ENCODE measurements around the gene SIL1.

GRCh38 chr5:139050432-139050831 lies 147.7 kb downstream of the SIL1 start:
- TF ChIP-seq LEF1 (IDR thresholded peaks at IDR 0.05; ENCODE audit: borderline replicate concordance) (no peak), FOXA1 (IDR thresholded peaks at IDR 0.05) (no peak), FOXK2 (IDR thresholded peaks at IDR 0.05) (no peak), ZNF384 (IDR thresholded peaks at IDR 0.05) (no peak), FOXM1 (IDR thresholded peaks at IDR 0.05; ENCODE audit: borderline replicate concordance) (no peak), ARNT (IDR thresholded peaks at IDR 0.05) (no peak), SUZ12 (IDR thresholded peaks at IDR 0.05) (no peak), NFRKB (IDR thresholded peaks at IDR 0.05) (no peak), BHLHE40 (IDR thresholded peaks at IDR 0.05; ENCODE audit: borderline replicate concordance) (no peak), HDGF (IDR thresholded peaks at IDR 0.05; ENCODE audit: borderline replicate concordance) (no peak), SP1 (IDR thresholded peaks at IDR 0.05) (no peak), ELF4 (IDR thresholded peaks at IDR 0.05) (no peak), CTBP1 (IDR thresholded peaks at IDR 0.05; ENCODE audit: borderline replicate concordance) (no peak)
- TF ChIP-seq, protein P1, sequence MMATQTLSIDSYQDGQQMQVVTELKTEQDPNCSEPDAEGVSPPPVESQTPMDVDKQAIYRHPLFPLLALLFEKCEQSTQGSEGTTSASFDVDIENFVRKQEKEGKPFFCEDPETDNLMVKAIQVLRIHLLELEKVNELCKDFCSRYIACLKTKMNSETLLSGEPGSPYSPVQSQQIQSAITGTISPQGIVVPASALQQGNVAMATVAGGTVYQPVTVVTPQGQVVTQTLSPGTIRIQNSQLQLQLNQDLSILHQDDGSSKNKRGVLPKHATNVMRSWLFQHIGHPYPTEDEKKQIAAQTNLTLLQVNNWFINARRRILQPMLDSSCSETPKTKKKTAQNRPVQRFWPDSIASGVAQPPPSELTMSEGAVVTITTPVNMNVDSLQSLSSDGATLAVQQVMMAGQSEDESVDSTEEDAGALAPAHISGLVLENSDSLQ (IDR thresholded peaks at IDR 0.05): no peak

Measured in HEK293T (cell line).